Measurements from ENCODE around the gene EYA2. TPM values are rescaled to one million over a fixed set of nuclear protein-coding genes. Genes with fewer than 3 reads are reported as not detected.

Gene EYA2
- total RNA-seq, 1 donor from 2014 or later = 15.4 TPM

DNA sequence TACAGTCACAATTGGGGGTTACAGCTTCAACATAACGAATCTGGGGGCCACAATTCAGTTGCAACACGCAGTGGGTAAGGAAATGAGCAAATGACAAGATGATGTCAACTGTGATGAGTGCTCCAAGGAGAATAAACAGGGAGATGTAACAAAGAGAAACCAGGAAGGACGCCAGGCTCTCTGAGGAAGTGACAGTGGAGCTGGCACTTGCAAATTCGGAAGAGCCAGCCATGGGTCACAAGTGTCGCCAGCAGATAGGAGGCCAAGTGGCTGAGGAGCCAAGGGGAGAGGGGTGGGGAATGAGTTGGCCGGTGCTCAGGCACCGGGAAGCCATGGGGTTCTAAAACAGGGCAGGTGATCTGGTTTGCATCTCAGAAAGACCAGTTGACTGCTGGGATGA lies 136.4 kb downstream of the EYA2 start:
- Histone ChIP-seq H3K27ac (no peak overlapping the region), H3K36me3 (no peaks in the 10 kb centered on the region), H3K4me1 (no peaks in the 10 kb centered on the region), H3K4me3 (no peak overlapping the region), H3K9me3 (no peaks in the 10 kb centered on the region), H3K27me3 (no peaks in the 10 kb centered on the region)
- intact Hi-C loops (cut with DNase I) = loop anchor here (10.0 kb wide), 1 partner anchor 136 kb away; the partner anchor contains the start of gene EYA2
- no peak for DNase-seq (ENCODE audit: low spot score in 2 of 2)
- TF ChIP-seq, protein P1, sequence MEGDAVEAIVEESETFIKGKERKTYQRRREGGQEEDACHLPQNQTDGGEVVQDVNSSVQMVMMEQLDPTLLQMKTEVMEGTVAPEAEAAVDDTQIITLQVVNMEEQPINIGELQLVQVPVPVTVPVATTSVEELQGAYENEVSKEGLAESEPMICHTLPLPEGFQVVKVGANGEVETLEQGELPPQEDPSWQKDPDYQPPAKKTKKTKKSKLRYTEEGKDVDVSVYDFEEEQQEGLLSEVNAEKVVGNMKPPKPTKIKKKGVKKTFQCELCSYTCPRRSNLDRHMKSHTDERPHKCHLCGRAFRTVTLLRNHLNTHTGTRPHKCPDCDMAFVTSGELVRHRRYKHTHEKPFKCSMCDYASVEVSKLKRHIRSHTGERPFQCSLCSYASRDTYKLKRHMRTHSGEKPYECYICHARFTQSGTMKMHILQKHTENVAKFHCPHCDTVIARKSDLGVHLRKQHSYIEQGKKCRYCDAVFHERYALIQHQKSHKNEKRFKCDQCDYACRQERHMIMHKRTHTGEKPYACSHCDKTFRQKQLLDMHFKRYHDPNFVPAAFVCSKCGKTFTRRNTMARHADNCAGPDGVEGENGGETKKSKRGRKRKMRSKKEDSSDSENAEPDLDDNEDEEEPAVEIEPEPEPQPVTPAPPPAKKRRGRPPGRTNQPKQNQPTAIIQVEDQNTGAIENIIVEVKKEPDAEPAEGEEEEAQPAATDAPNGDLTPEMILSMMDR (IDR thresholded peaks at IDR 0.05) = no peak

DNA sequence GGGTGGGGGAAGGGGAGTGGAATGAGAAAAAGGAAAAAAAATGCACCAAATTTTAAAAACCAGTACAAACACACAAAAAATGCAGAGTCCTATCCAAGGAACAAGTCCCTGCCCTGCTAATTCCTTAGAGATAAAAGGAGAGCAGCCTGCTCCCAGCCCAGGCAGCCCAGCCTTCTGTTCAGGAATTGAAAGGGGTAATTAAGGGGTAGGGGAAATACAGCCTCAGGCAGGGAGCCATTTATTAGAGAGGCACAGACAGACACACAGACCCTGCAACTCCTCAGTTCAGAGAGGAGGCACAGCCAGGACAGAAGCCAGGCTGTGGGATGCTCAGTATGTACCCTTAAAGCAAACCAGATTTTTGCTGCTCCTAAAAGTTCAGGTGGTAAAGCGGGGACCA lies 137.2 kb downstream of the EYA2 start:
- TF ChIP-seq, protein P1 (IDR thresholded peaks at IDR 0.05) = no peak
- no peaks in the 10 kb centered on the region for H3K36me3 ChIP-seq
- no peaks in the 10 kb centered on the region for H3K27me3 ChIP-seq
- peaks cover 4% of the 10 kb centered on the region in 2 donors for H3K4me1 ChIP-seq
- intact Hi-C loops (cut with DNase I) = loop anchor here (10.0 kb wide), 1 partner anchor 137 kb away; the partner anchor contains the start of gene EYA2
- no peak overlapping the region for H3K27ac ChIP-seq
- H3K4me3 ChIP-seq = no peak overlapping the region
- no peaks in the 10 kb centered on the region for H3K9me3 ChIP-seq
- DNase-seq (ENCODE audit: low spot score in 2 of 2) = no peak

DNA sequence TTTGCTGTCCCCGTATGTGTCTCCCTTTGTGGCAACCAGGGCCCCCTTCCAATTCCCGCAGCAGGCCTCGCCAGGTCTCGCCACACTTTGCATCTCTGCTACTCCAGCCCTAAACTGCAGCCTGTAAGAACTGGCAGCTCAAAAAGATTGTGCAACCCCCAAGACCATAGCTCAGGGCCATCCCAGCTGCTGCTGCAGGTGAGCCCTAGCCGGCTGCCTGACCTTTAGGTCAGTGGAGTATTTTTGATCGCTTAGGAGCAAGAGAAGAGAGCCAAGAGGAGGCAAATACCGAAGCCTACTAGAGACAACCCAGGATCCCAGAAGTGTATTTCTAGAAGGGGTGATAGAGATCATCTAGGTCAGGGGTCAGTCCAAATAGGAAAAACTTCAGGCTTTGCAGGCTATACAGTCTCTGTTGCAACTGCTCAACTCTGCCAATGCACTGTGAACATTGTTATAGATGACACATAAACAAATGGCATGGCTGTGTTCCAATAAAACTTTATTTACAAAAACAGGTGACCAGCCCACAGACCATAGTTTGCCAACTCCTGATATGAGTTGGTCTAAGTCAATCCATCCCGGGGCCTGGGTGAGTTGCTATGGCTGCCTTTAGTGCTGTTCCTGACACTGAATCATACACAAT lies 138.4 kb downstream of the EYA2 start:
- intact Hi-C loops (cut with DNase I) = loop anchor here (10.0 kb wide), 1 partner anchor 138 kb away; the partner anchor contains the start of gene EYA2
- H3K27ac ChIP-seq = no peak overlapping the region
- H3K4me3 ChIP-seq = no peak overlapping the region
- DNase-seq (ENCODE audit: low spot score in 2 of 2) = no peak
- no peaks in the 10 kb centered on the region for H3K36me3 ChIP-seq
- H3K27me3 ChIP-seq = no peaks in the 10 kb centered on the region
- no peaks in the 10 kb centered on the region for H3K9me3 ChIP-seq
- TF ChIP-seq, protein P1 (IDR thresholded peaks at IDR 0.05) = no peak
- H3K4me1 ChIP-seq = peaks cover 4% of the 10 kb centered on the region in 2 donors

DNA sequence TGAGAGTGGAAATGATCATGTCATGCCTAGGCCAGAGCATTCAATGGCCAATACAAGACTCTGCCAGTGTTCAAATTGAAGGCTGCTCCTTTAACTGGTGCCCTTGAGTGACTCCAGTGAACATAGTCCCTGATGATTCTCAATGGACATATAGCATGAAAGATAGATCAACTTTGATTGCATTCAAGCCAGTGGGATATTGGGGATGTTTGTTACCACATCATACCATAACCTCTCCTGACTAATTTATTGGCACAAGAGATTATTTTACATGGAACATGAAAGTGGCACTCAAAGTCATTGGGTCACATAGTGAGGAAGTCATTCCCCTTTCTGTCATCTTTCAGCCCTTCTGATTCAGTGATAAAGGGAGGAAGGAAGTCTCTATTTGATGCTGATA lies 139.0 kb downstream of the EYA2 start:
- Histone ChIP-seq H3K36me3 (no peaks in the 10 kb centered on the region), H3K9me3 (no peaks in the 10 kb centered on the region), H3K27me3 (no peaks in the 10 kb centered on the region), H3K4me3 (no peak overlapping the region), H3K27ac (no peak overlapping the region), H3K4me1 (peaks cover 4% of the 10 kb centered on the region in 2 donors)
- no peak for DNase-seq (ENCODE audit: low spot score in 2 of 2)
- TF ChIP-seq, protein P1 (IDR thresholded peaks at IDR 0.05) = no peak
- intact Hi-C loops (cut with DNase I) = loop anchor here (10.0 kb wide), 1 partner anchor 139 kb away; the partner anchor contains the start of gene EYA2

DNA sequence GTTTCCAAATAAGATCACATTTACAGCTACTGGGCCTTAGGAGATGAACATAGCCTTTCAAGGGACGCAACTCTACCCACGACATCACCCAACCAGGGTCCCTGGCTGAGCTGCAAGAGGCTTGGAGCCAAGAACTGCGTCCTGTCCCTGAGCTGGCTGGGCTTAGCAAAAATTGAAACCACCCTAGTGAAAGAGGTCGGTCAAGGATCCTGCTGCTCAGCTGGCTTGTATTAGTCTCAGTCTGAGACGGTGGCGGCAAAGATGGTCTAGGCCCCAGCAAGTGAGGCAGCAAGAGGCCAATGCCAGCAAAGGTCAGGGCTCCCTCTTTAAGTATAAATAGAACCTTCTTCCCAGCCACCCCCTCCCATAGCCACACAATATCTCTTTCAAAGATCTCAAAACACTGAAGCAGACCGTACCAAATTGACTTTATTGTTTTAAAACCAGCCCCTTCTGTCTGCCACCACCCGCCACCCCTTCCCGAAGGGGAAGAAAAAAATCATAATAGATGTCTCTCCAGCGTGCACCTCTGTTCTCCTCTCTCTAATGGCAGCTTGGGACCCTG lies 140.5 kb downstream of the EYA2 start:
- DNase-seq (ENCODE audit: low spot score in 2 of 2) = no peak
- Histone ChIP-seq H3K36me3 (no peaks in the 10 kb centered on the region), H3K27me3 (no peaks in the 10 kb centered on the region), H3K9me3 (no peaks in the 10 kb centered on the region), H3K4me3 (no peak overlapping the region), H3K4me1 (peaks cover 4% of the 10 kb centered on the region in 2 donors), H3K27ac (peak overlapping the region in 1 of 2 donors; percentile 53)
- TF ChIP-seq, protein P1 (IDR thresholded peaks at IDR 0.05) = no peak
- intact Hi-C loops (cut with DNase I) = loop anchor here (10.0 kb wide), 1 partner anchor 140 kb away; the partner anchor contains the start of gene EYA2
